Naive thymus-derived CD4-positive, alpha-beta T cell (primary cell): ENCODE data around the gene NADSYN1. TPM values are rescaled to one million over a fixed set of nuclear protein-coding genes. Genes with fewer than 3 reads are reported as not detected.

Experiments used
- ATAC-seq: fragments of 150-1000 bp; cut with Tn5 transposase; 2 replicates; pipeline ENCODE4 v1.10.0; 2021; ENCODE audit warnings: mild to moderate bottlenecking, moderate library complexity
- CTCF ChIA-PET: fragments of 350-600 bp; sonication (Branson Sonifier 250); formaldehyde crosslinking; loops from one replicate; lab custom pipeline; 2021; ENCODE audit warnings: antibody characterized with exemption; lab: Charles Lee
- POLR2A ChIA-PET: fragments of 350-600 bp; sonication (Branson Sonifier 250); formaldehyde crosslinking; loops from one replicate; lab custom pipeline; 2021; ENCODE audit warnings: antibody characterized with exemption, inconsistent platforms; lab: Charles Lee
- DNase-seq, 9 donors: peaks; one replicate each; pipeline versions ENCODE4 v3.0.0 to v3.0.0-alpha.2; 2020 to 2022; ENCODE audit warnings: mixed read lengths in 1 of 9
- H3K27ac ChIP-seq: one replicate; pipeline ENCODE4 v1.7.0; 2013; ENCODE audit warnings: mild to moderate bottlenecking, low read depth, low read length, moderate library complexity
- H3K27me3 ChIP-seq, 2 donors: one replicate each; pipeline ENCODE4 v1.7.0; 2013; ENCODE audit warnings: low read length in 2 of 2, mild to moderate bottlenecking in 2 of 2, moderate library complexity in 2 of 2; ENCODE audit not compliant: control insufficient read depth in 2 of 2, insufficient read depth in 2 of 2
- H3K36me3 ChIP-seq, 3 experiments: 1 replicate in 2 of 3; 2 replicates in 1 of 3; pipeline ENCODE4 v1.7.0; 2013; ENCODE audit warnings: low read length in 3 of 3, mild to moderate bottlenecking in 3 of 3, moderate library complexity in 1 of 3; ENCODE audit not compliant: insufficient read depth in 3 of 3, control insufficient read depth in 2 of 3
- H3K4me1 ChIP-seq, 2 donors: one replicate each; pipeline ENCODE4 v1.7.0; 2013; ENCODE audit warnings: low read length in 2 of 2, mild to moderate bottlenecking in 2 of 2, moderate library complexity in 1 of 2; ENCODE audit not compliant: control insufficient read depth in 2 of 2, insufficient read depth in 2 of 2
- H3K4me3 ChIP-seq: 2 replicates; pipeline ENCODE4 v1.7.0; 2013; ENCODE audit warnings: mild to moderate bottlenecking, low read length
- H3K9me3 ChIP-seq, 3 experiments: 1 replicate in 2 of 3; 2 replicates in 1 of 3; pipeline ENCODE4 v1.7.0; 2013; ENCODE audit warnings: low read length in 3 of 3; ENCODE audit not compliant: control insufficient read depth in 2 of 3
- H3K27ac Mint-ChIP-seq, 9 donors: one replicate each; pipeline ENCODE4 v1.8.0; 2020 to 2022; ENCODE audit warnings: mixed read lengths in 9 of 9, mild to moderate bottlenecking in 8 of 9, moderate library complexity in 5 of 9, inconsistent platforms in 2 of 9
- H3K27me3 Mint-ChIP-seq, 5 donors: one replicate each; pipeline ENCODE4 v1.8.0; 2021 to 2022; ENCODE audit warnings: mixed read lengths in 5 of 5, mild to moderate bottlenecking in 1 of 5
- H3K36me3 Mint-ChIP-seq, 5 donors: one replicate each; pipeline ENCODE4 v1.8.0; 2020 to 2022; ENCODE audit warnings: mixed read lengths in 5 of 5, mild to moderate bottlenecking in 3 of 5, inconsistent platforms in 1 of 5
- H3K4me1 Mint-ChIP-seq, 7 donors: one replicate each; pipeline ENCODE4 v1.8.0; 2020 to 2022; ENCODE audit warnings: mixed read lengths in 7 of 7, mild to moderate bottlenecking in 3 of 7, inconsistent platforms in 1 of 7
- H3K4me3 Mint-ChIP-seq, 10 donors: one replicate each; pipeline ENCODE4 v1.8.0; 2020 to 2022; ENCODE audit warnings: mild to moderate bottlenecking in 10 of 10, mixed read lengths in 10 of 10, moderate library complexity in 6 of 10, inconsistent platforms in 2 of 10
- H3K9me3 Mint-ChIP-seq, 11 donors: one replicate each; pipeline ENCODE4 v1.8.0; 2020 to 2022; ENCODE audit warnings: mixed read lengths in 11 of 11, mild to moderate bottlenecking in 4 of 11, inconsistent platforms in 1 of 11, moderate library complexity in 1 of 11
- intact Hi-C, 2 donors: fragments of 100-400 bp; cut with micrococcal nuclease; formaldehyde crosslinking; loops; one replicate each; pipeline ENCODE4 v1.15.1; 2023
- polyA plus RNA-seq, 2 donors: library from polyadenylated mRNA; unstranded; fragments of 300-500 nt; fragmentation: Illumina TruSeq; gene quantifications; one replicate each; pipeline ENCODE4 v1.2.3, GENCODE V29; 2021
- total RNA-seq, 6 experiments: library from RNA in 5 of 6; stranded (reverse) in 5 of 6; gene quantifications; 1 replicate in 5 of 6; 2 replicates in 1 of 6; pipeline ENCODE4 v1.2.3 and lab custom pipeline; 2021 to 2026

NADSYN1 gene
- total and polyA plus RNA-seq, 7 experiments from 2014 or later: 28.6 to 235 (median 121) TPM

- Mint-ChIP-seq H3K9me3 (peaks cover 0 to 34% (median 11%) of the 10 kb centered on the region in 11 donors), H3K27ac (no peak overlapping the region), H3K4me1 (peaks cover 0 to 5% (median 0%) of the 10 kb centered on the region in 7 donors), H3K36me3 (peaks cover 32 to 85% (median 62%) of the 10 kb centered on the region in 5 donors), H3K4me3 (no peak overlapping the region), H3K27me3 (no peaks in the 10 kb centered on the region)
- ChIA-PET CTCF (no interaction called here), POLR2A (no interaction called here)
- ATAC-seq (no peak), DNase-seq (no peak)
- H3K4me1 ChIP-seq: no peaks in the 10 kb centered on the region
- no peak overlapping the region for H3K4me3 ChIP-seq
- intact Hi-C loops: no loop called here
- no peaks in the 10 kb centered on the region for H3K27me3 ChIP-seq
- H3K27ac ChIP-seq: no peak overlapping the region
- H3K36me3 ChIP-seq: peaks cover 7 to 73% (median 9%) of the 10 kb centered on the region in 3 experiments
- peaks cover 0 to 15% (median 0%) of the 10 kb centered on the region in 3 experiments for H3K9me3 ChIP-seq
Observed at GRCh38 chr11:71502871-71503435, 50.0 kb downstream of the NADSYN1 start.

- no peak overlapping the region for H3K4me3 ChIP-seq
- H3K27me3 Mint-ChIP-seq: no peaks in the 10 kb centered on the region
- ChIA-PET POLR2A (no interaction called here), CTCF (no interaction called here)
- peaks cover 32 to 70% (median 55%) of the 10 kb centered on the region in 5 donors for H3K36me3 Mint-ChIP-seq
- intact Hi-C loops: no loop called here
- H3K27ac ChIP-seq: no peak overlapping the region
- H3K9me3 ChIP-seq: peaks cover 0 to 21% (median 0%) of the 10 kb centered on the region in 3 experiments
- no peak overlapping the region for H3K4me3 Mint-ChIP-seq
- no peaks in the 10 kb centered on the region for H3K4me1 ChIP-seq
- peaks cover under 1 to 57% (median 9%) of the 10 kb centered on the region in 3 experiments for H3K36me3 ChIP-seq
- no peak for ATAC-seq
- no peaks in the 10 kb centered on the region for H3K27me3 ChIP-seq
- no peak overlapping the region for H3K27ac Mint-ChIP-seq
- peaks cover 9 to 49% (median 24%) of the 10 kb centered on the region in 11 donors for H3K9me3 Mint-ChIP-seq
- peaks cover 0 to 2% (median 0%) of the 10 kb centered on the region in 7 donors for H3K4me1 Mint-ChIP-seq
- DNase-seq: no peak
Observed at GRCh38 chr11:71504531-71504930, 51.5 kb downstream of the NADSYN1 start.

- peaks cover 0 to 25% (median 0%) of the 10 kb centered on the region in 3 experiments for H3K9me3 ChIP-seq
- Mint-ChIP-seq H3K27ac (no peak overlapping the region), H3K27me3 (no peaks in the 10 kb centered on the region), H3K4me1 (peaks cover 0 to 2% (median 0%) of the 10 kb centered on the region in 7 donors), H3K9me3 (peaks cover 13 to 54% (median 29%) of the 10 kb centered on the region in 11 donors), H3K36me3 (peaks cover 36 to 67% (median 54%) of the 10 kb centered on the region in 5 donors), H3K4me3 (no peak overlapping the region)
- CTCF ChIA-PET: no interaction called here
- ATAC-seq (no peak), DNase-seq (no peak)
- no peak overlapping the region for H3K27ac ChIP-seq
- H3K4me3 ChIP-seq: no peak overlapping the region
- H3K27me3 ChIP-seq: no peaks in the 10 kb centered on the region
- H3K36me3 ChIP-seq: peaks cover 0 to 52% (median 8%) of the 10 kb centered on the region in 3 experiments
- no peaks in the 10 kb centered on the region for H3K4me1 ChIP-seq
- POLR2A ChIA-PET: interaction anchor here (0.6 kb wide), 1 partner anchor 40 kb away, joined by 3 read pairs; no protein-coding TSS in a partner anchor
- intact Hi-C loops: no loop called here
Observed at GRCh38 chr11:71505001-71505400, 52.0 kb downstream of the NADSYN1 start.

GRCh38 chr11:71505781-71506180 lies 52.8 kb downstream of the NADSYN1 start:
- Histone ChIP-seq H3K36me3 (peaks cover 0 to 44% (median 4%) of the 10 kb centered on the region in 3 experiments), H3K9me3 (peaks cover 0 to 28% (median 0%) of the 10 kb centered on the region in 3 experiments), H3K4me3 (no peak overlapping the region), H3K27ac (no peak overlapping the region), H3K4me1 (no peaks in the 10 kb centered on the region), H3K27me3 (no peaks in the 10 kb centered on the region)
- no peak overlapping the region for H3K27ac Mint-ChIP-seq
- peaks cover 0 to 2% (median 0%) of the 10 kb centered on the region in 7 donors for H3K4me1 Mint-ChIP-seq
- ChIA-PET CTCF (no interaction called here), POLR2A (interaction anchor here (0.6 kb wide), 1 partner anchor 41 kb away, joined by 3 read pairs; no protein-coding TSS in a partner anchor)
- intact Hi-C loops: no loop called here
- no peak overlapping the region for H3K4me3 Mint-ChIP-seq
- H3K36me3 Mint-ChIP-seq: peaks cover 29 to 59% (median 47%) of the 10 kb centered on the region in 5 donors
- DNase-seq (no peak), ATAC-seq (no peak)
- H3K27me3 Mint-ChIP-seq: no peaks in the 10 kb centered on the region
- H3K9me3 Mint-ChIP-seq: peaks cover 13 to 62% (median 32%) of the 10 kb centered on the region in 11 donors

- ATAC-seq (no peak), DNase-seq (no peak)
- Mint-ChIP-seq H3K36me3 (peaks cover 27 to 50% (median 47%) of the 10 kb centered on the region in 5 donors), H3K4me1 (peaks cover 0 to 2% (median 0%) of the 10 kb centered on the region in 7 donors), H3K27ac (no peak overlapping the region), H3K27me3 (no peaks in the 10 kb centered on the region), H3K4me3 (no peak overlapping the region), H3K9me3 (peaks cover 13 to 75% (median 38%) of the 10 kb centered on the region in 11 donors)
- Histone ChIP-seq H3K4me3 (no peak overlapping the region), H3K9me3 (peaks cover 0 to 28% (median 0%) of the 10 kb centered on the region in 3 experiments), H3K4me1 (no peaks in the 10 kb centered on the region), H3K36me3 (peaks cover 0 to 31% (median 4%) of the 10 kb centered on the region in 3 experiments), H3K27me3 (no peaks in the 10 kb centered on the region), H3K27ac (no peak overlapping the region)
- POLR2A ChIA-PET: no interaction called here
- intact Hi-C loops: no loop called here
- CTCF ChIA-PET: no interaction called here
Observed at GRCh38 chr11:71507102-71507501, 54.1 kb downstream of the NADSYN1 start.

- Mint-ChIP-seq H3K4me3 (no peak overlapping the region), H3K36me3 (peaks cover 0 to 5% (median 4%) of the 10 kb centered on the region in 5 donors), H3K27ac (no peak overlapping the region), H3K27me3 (no peaks in the 10 kb centered on the region), H3K4me1 (no peaks in the 10 kb centered on the region), H3K9me3 (peaks cover 0 to 13% (median 6%) of the 10 kb centered on the region in 11 donors)
- H3K4me3 ChIP-seq: no peak overlapping the region
- no peak for DNase-seq
- intact Hi-C loops: no loop called here
- ChIA-PET POLR2A (no interaction called here), CTCF (no interaction called here)
- ATAC-seq: no peak
- H3K4me1 ChIP-seq: no peaks in the 10 kb centered on the region
- no peak overlapping the region for H3K27ac ChIP-seq
- no peaks in the 10 kb centered on the region for H3K36me3 ChIP-seq
- no peaks in the 10 kb centered on the region for H3K27me3 ChIP-seq
- H3K9me3 ChIP-seq: no peaks in the 10 kb centered on the region
Observed at GRCh38 chr11:71518506-71519471, 65.8 kb downstream of the NADSYN1 start.
